Measurements from ENCODE around the gene STAT6. TPM values are rescaled to one million over a fixed set of nuclear protein-coding genes. Genes with fewer than 3 reads are reported as not detected.
"Not testable (repeated sequence)": the region's sequence is repeated elsewhere in the genome, so short reads cannot be mapped to it uniquely, and the experiment has no call there.

STAT6 gene
- polyA plus RNA-seq, 1 experiment: 177 TPM

DNA sequence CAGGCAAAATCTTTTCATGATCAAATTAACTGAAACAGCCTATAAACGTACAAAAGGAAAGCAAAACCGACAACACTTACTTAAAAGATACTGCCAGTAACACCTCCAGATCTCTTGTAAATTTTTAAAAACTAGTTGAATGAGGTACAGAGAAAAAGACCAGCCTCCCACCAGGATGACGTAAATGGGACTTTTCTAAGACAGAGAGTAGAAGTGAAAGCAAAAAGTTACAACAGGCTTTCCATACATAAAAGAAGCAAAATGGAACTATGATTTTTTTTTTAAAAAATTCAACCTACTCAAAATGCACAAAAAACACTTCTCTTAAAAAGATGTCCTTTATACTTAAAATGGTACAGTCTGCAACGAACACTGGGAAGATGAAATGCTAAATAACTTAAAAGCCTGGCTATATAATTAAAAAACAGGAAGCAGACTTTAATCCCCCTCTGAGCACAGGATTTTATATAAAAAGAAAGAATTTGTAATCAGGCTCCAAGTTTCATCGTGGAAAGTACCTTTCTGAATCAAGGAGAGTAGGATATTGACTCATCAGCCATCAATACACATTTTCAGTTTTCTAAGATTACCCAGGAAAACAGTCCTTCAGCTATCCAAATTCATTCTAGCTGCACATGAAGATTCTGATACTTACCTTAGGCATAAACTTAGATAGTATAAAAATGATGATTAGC is 47.0 kb downstream of the STAT6 start:
- CTCF ChIA-PET: interaction anchor here (0.7 to 6.2 kb wide), 5 partner anchors 48 to 61 kb away, joined by 3 to 47 read pairs (median 5); partner anchors contain the start of gene STAT6
- H3K4me3 ChIP-seq (ENCODE audit: low read depth, low read length): no peak overlapping the region
- POLR2A ChIA-PET: no interaction called here
- DNase-seq (ENCODE audit: low read depth): no peak
- no peaks in the 10 kb centered on the region for H3K27me3 ChIP-seq (ENCODE audit: control insufficient read depth, insufficient read depth, low read length)
- H3K36me3 ChIP-seq (ENCODE audit: control insufficient read depth, insufficient read depth, low read length): no peaks in the 10 kb centered on the region; the same call in 1 of the 2 replicates
- TF ChIP-seq, protein P1, sequence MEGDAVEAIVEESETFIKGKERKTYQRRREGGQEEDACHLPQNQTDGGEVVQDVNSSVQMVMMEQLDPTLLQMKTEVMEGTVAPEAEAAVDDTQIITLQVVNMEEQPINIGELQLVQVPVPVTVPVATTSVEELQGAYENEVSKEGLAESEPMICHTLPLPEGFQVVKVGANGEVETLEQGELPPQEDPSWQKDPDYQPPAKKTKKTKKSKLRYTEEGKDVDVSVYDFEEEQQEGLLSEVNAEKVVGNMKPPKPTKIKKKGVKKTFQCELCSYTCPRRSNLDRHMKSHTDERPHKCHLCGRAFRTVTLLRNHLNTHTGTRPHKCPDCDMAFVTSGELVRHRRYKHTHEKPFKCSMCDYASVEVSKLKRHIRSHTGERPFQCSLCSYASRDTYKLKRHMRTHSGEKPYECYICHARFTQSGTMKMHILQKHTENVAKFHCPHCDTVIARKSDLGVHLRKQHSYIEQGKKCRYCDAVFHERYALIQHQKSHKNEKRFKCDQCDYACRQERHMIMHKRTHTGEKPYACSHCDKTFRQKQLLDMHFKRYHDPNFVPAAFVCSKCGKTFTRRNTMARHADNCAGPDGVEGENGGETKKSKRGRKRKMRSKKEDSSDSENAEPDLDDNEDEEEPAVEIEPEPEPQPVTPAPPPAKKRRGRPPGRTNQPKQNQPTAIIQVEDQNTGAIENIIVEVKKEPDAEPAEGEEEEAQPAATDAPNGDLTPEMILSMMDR (IDR thresholded peaks at IDR 0.05; ENCODE audit: insufficient read depth, low read depth, low read length): no peak

DNA sequence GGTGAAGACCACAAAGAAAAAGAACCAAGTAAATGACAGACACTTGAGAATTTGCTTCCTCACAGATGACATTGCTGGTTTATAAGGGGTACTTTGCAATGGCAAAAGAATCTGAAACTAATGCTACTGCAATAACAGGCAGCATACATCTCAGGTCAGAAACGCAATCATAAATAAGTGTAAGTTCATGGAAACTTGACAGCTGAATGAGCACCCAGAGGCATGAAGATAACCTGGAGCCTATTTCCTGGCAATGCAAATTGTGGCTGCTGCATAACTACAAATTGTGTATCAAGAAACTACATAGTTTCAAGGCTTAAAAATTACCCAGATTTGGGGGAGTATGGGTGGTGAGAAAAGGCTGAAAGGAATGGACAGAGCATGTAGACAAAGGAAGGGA is 52.7 kb downstream of the STAT6 start:
- CTCF ChIA-PET: interaction anchor here (0.7 to 8.2 kb wide), 6 partner anchors 8 to 490 kb away, joined by 3 to 148 read pairs (median 3); partner anchors contain the start of genes MYO1A and ZBTB39

DNA sequence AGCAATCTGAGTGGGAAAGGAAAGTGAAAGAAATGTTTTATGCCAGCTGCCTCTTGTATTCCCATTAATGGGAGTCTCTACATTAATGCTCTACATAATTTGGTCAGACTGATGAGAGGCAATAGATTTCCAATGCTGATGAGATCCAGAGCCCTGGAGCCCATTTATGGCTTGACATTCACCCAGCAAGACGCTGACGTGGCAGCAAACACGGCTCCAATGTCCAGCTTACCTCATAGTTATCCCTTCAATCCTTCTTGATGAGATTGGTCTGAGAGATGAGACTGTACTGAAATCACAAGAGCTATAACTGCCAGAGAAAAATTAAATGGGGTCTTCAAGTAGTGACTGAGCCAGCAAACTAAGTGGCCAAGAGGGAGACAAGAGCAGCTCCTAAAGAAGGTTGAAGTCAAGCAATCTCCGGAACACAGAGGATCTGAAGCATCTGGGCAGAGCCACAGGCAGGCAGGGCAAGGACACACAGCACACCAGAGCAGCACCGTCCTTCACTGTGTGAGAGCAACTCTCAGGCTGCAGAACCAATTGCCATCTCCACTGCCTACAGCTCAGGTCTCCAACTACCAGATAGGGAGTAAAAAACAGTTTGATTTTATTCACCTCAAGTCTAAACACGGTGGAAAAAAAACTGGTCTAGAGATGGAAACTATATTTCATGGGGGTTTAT is 54.0 kb downstream of the STAT6 start:
- Histone ChIP-seq H3K36me3 (ENCODE audit: control insufficient read depth, insufficient read depth, low read length) (peaks cover 1% of the 10 kb centered on the region; the same call in 1 of the 2 replicates), H3K27me3 (ENCODE audit: control insufficient read depth, insufficient read depth, low read length) (no peaks in the 10 kb centered on the region), H3K4me3 (ENCODE audit: low read depth, low read length) (no peak overlapping the region)
- DNase-seq (ENCODE audit: low read depth): no peak
- CTCF ChIA-PET: interaction anchor here (0.6 to 8.2 kb wide), 5 partner anchors 40 to 207 kb away, joined by 3 to 148 read pairs (median 4); partner anchors contain the start of gene ZBTB39
- POLR2A ChIA-PET: no interaction called here
- TF ChIP-seq, protein P1 (IDR thresholded peaks at IDR 0.05; ENCODE audit: insufficient read depth, low read depth, low read length): no peak

More for the DNA sequence above, 52.7 kb downstream of the STAT6 start:
- no peak for DNase-seq (ENCODE audit: low read depth)
- no peaks in the 10 kb centered on the region for H3K27me3 ChIP-seq (ENCODE audit: control insufficient read depth, insufficient read depth, low read length)
- H3K36me3 ChIP-seq (ENCODE audit: control insufficient read depth, insufficient read depth, low read length): peaks cover 1% of the 10 kb centered on the region; the same call in 1 of the 2 replicates
- POLR2A ChIA-PET: no interaction called here
- H3K4me3 ChIP-seq (ENCODE audit: low read depth, low read length): no peak overlapping the region
- TF ChIP-seq, protein P1 (IDR thresholded peaks at IDR 0.05; ENCODE audit: insufficient read depth, low read depth, low read length): no peak

DNA sequence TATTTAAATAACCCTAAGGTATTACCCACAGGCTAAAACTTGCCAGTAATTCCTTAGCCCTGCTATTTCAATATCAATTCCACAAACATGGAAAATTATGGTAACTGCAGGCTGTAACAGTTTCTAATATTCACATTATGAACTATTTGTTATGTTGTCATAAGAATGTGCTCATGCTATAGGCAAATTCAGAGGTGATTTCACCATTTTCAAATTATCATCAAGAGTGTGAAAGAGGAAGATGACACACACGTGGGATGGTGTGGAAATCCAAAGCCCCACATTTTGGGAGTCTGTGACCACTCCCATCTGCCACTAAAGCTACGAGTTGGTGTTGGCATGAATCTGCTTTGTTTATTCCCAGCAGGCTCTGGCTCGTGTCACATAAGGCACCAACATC is 55.3 kb downstream of the STAT6 start:
- DNase-seq (ENCODE audit: low read depth): no peak
- no peaks in the 10 kb centered on the region for H3K27me3 ChIP-seq (ENCODE audit: control insufficient read depth, insufficient read depth, low read length)
- ChIA-PET CTCF (interaction anchor here (0.6 to 8.2 kb wide), 2 partner anchors 49 to 1124 kb away, joined by 3 to 148 read pairs; partner anchors contain the start of gene ZBTB39), POLR2A (no interaction called here)
- TF ChIP-seq, protein P1 (IDR thresholded peaks at IDR 0.05; ENCODE audit: insufficient read depth, low read depth, low read length): no peak
- peaks cover 1% of the 10 kb centered on the region; the same call in 1 of the 2 replicates for H3K36me3 ChIP-seq (ENCODE audit: control insufficient read depth, insufficient read depth, low read length)
- no peak overlapping the region for H3K4me3 ChIP-seq (ENCODE audit: low read depth, low read length)

DNA sequence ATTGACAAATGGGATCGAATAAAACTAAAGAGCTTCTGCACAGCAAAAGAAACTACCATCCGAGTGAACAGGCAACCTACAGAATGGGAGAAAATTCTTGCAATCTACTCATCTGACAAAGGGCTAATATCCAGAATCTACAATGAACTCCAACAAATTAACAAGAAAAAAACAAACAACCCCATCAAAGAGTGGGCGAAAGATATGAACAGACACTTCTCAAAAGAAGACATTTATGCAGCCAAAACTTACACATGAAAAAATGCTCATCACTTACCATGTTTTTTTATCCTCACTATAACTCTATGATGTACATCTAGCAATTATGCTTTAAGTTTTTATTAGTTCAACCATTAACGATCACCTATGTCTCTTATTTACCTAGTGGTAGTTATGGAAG is 57.3 kb downstream of the STAT6 start:
- CTCF ChIA-PET, POLR2A ChIA-PET: not testable (repeated sequence)

DNA sequence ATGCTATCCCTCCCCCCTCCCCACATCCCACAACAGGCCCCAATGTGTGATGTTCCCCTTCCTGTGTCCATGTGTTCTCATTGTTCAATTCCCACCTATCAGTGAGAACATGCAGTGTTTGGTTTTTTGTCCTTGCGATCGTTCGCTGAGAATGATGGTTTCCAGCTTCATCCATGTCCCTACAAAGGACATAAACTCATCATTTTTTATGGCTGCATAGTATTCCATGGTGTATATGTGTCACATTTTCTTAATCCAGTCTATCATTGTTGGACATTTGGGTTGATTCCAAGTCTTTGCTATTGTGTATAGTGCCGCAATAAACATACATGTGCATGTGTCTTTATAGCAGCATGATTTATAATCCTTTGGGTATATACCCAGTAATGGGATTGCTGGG is 58.0 kb downstream of the STAT6 start:
- H3K4me3 ChIP-seq (ENCODE audit: low read depth, low read length); H3K36me3 ChIP-seq (ENCODE audit: control insufficient read depth, insufficient read depth, low read length); H3K27me3 ChIP-seq (ENCODE audit: control insufficient read depth, insufficient read depth, low read length); POLR2A ChIA-PET; DNase-seq (ENCODE audit: low read depth): not testable (repeated sequence)
- CTCF ChIA-PET: interaction anchor here (0.5 to 6.0 kb wide), 4 partner anchors 8 to 50 kb away, joined by 3 to 37 read pairs (median 6); no protein-coding TSS in a partner anchor

More for the DNA sequence above, 57.3 kb downstream of the STAT6 start:
- DNase-seq (ENCODE audit: low read depth); H3K36me3 ChIP-seq (ENCODE audit: control insufficient read depth, insufficient read depth, low read length); H3K27me3 ChIP-seq (ENCODE audit: control insufficient read depth, insufficient read depth, low read length); H3K4me3 ChIP-seq (ENCODE audit: low read depth, low read length): not testable (repeated sequence)

All from BJ (cell line).